Measurements from ENCODE around the gene VEPH1.
A peak's percentile ranks its signal among the peaks of the same experiment; 100 is the strongest.

VEPH1 gene

GRCh38 chr3:157251685-157252084, 251.5 kb downstream of the VEPH1 start:
- no peak overlapping the region for H3K4me3 ChIP-seq (ENCODE audit: low read depth, low read length)
- H3K27me3 ChIP-seq (replicated peaks) = no peaks in the 10 kb centered on the region
- no peaks in the 10 kb centered on the region for H3K36me3 ChIP-seq (replicated peaks)
- no peak for DNase-seq
- H3K27ac ChIP-seq = no peak overlapping the region
- TF ChIP-seq CTCF (IDR thresholded peaks at IDR 0.05; ENCODE audit: low read depth, low read length, missing control alignments) = no peak
- in situ Hi-C loops (cut with HindIII; ENCODE audit: low pct_ligation_motif_present, low sequenced_read_pairs) = no loop called here

GRCh38 chr3:157249606-157250005, 253.6 kb downstream of the VEPH1 start:
- TF ChIP-seq CTCF (IDR thresholded peaks at IDR 0.05; ENCODE audit: low read depth, low read length, missing control alignments) = no peak
- DNase-seq = no peak
- Histone ChIP-seq H3K36me3 (replicated peaks) (no peaks in the 10 kb centered on the region), H3K27ac (no peak overlapping the region), H3K27me3 (replicated peaks) (no peaks in the 10 kb centered on the region), H3K4me3 (ENCODE audit: low read depth, low read length) (no peak overlapping the region)
- in situ Hi-C loops (cut with HindIII; ENCODE audit: low pct_ligation_motif_present, low sequenced_read_pairs) = no loop called here

- H3K4me3 ChIP-seq (ENCODE audit: low read depth, low read length) = no peak overlapping the region
- peak; percentile 83 for DNase-seq
- no peak for TF ChIP-seq CTCF (IDR thresholded peaks at IDR 0.05; ENCODE audit: low read depth, low read length, missing control alignments)
- in situ Hi-C loops (cut with HindIII; ENCODE audit: low pct_ligation_motif_present, low sequenced_read_pairs) = no loop called here
- H3K36me3 ChIP-seq (replicated peaks) = no peaks in the 10 kb centered on the region
- H3K27ac ChIP-seq = peak overlapping the region; percentile 55
- no peaks in the 10 kb centered on the region for H3K27me3 ChIP-seq (replicated peaks)
Measured at GRCh38 chr3:157248590-157249422, 254.4 kb downstream of the VEPH1 start.

GRCh38 chr3:157247391-157247790, 255.8 kb downstream of the VEPH1 start:
- Histone ChIP-seq H3K4me3 (ENCODE audit: low read depth, low read length) (no peak overlapping the region), H3K36me3 (replicated peaks) (no peaks in the 10 kb centered on the region), H3K27ac (no peak overlapping the region), H3K27me3 (replicated peaks) (no peaks in the 10 kb centered on the region)
- in situ Hi-C loops (cut with HindIII; ENCODE audit: low pct_ligation_motif_present, low sequenced_read_pairs) = no loop called here
- DNase-seq = no peak
- no peak for TF ChIP-seq CTCF (IDR thresholded peaks at IDR 0.05; ENCODE audit: low read depth, low read length, missing control alignments)

- no peak for DNase-seq
- in situ Hi-C loops (cut with HindIII; ENCODE audit: low pct_ligation_motif_present, low sequenced_read_pairs) = no loop called here
- Histone ChIP-seq H3K4me3 (ENCODE audit: low read depth, low read length) (no peak overlapping the region), H3K36me3 (replicated peaks) (no peaks in the 10 kb centered on the region), H3K27me3 (replicated peaks) (no peaks in the 10 kb centered on the region), H3K27ac (no peak overlapping the region)
- no peak for TF ChIP-seq CTCF (IDR thresholded peaks at IDR 0.05; ENCODE audit: low read depth, low read length, missing control alignments)
Measured at GRCh38 chr3:157242836-157243235, 260.4 kb downstream of the VEPH1 start.

GRCh38 chr3:157241599-157241998, 261.6 kb downstream of the VEPH1 start:
- in situ Hi-C loops (cut with HindIII; ENCODE audit: low pct_ligation_motif_present, low sequenced_read_pairs) = no loop called here
- no peak for TF ChIP-seq CTCF (IDR thresholded peaks at IDR 0.05; ENCODE audit: low read depth, low read length, missing control alignments)
- Histone ChIP-seq H3K36me3 (replicated peaks) (no peaks in the 10 kb centered on the region), H3K4me3 (ENCODE audit: low read depth, low read length) (no peak overlapping the region), H3K27me3 (replicated peaks) (no peaks in the 10 kb centered on the region), H3K27ac (no peak overlapping the region)
- no peak for DNase-seq

Measured in brain microvascular endothelial cell (primary cell).